GM18861 (cell line): ENCODE data around the gene FFAR1.

ENCODE experiments used
- ATAC-seq: cut with Tn5 transposase; IDR thresholded peaks from one replicate; pipeline ENCODE4 v1.9.1; 2021; ENCODE audit not compliant: unreplicated experiment

Gene FFAR1, protein sequence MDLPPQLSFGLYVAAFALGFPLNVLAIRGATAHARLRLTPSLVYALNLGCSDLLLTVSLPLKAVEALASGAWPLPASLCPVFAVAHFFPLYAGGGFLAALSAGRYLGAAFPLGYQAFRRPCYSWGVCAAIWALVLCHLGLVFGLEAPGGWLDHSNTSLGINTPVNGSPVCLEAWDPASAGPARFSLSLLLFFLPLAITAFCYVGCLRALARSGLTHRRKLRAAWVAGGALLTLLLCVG (N-terminal part only)

GRCh38 chr19:35347171-35347929 is at the start of gene FFAR1:
Gene FFAR1 (plus strand): TSS chr19:35347902. CDS start chr19:35351552, 3,650 bp downstream.
- peak; percentile 50 for ATAC-seq

- no peak for ATAC-seq
Observed at GRCh38 chr19:35297922-35298321, 49.8 kb upstream of the FFAR1 start.

GRCh38 chr19:35298561-35298972 is 49.1 kb upstream of the FFAR1 start:
- no peak for ATAC-seq

DNA sequence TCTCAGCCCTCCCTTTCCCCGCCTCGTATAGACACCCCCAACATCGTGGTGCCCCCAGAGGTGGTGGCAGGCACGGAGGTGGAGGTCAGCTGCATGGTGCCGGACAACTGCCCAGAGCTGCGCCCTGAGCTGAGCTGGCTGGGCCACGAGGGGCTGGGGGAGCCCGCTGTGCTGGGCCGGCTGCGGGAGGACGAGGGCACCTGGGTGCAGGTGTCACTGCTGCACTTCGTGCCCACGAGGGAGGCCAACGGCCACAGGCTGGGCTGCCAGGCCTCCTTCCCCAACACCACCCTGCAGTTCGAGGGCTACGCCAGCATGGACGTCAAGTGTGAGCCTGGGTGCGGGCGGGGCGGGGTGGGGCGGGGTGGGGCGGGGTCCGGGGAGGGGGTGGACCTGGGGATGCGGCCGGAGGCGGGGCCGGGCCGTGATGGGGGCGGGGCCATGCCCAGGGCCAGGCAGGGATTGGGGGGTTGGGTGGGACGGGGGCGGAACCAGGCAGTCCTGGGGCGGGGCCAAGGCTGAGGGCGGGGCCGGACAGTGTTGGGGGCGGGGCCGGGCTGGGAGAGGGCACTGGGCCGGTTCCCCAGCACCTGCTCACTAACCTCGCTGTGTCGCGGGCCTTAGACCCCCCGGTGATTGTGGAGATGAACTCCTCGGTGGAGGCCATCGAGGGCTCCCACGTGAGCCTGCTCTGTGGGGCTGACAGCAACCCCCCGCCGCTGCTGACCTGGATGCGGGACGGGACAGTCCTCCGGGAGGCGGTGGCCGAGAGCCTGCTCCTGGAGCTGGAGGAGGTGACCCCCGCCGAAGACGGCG is 48.0 kb upstream of the FFAR1 start:
- no peak for ATAC-seq

GRCh38 chr19:35300339-35300649 is 47.4 kb upstream of the FFAR1 start:
- no peak for ATAC-seq

GRCh38 chr19:35301961-35302360 is 45.7 kb upstream of the FFAR1 start:
- ATAC-seq: no peak

GRCh38 chr19:35302446-35302845 is 45.3 kb upstream of the FFAR1 start:
- no peak for ATAC-seq

- ATAC-seq: no peak
Observed at GRCh38 chr19:35303357-35303915, 44.3 kb upstream of the FFAR1 start.

- ATAC-seq: no peak
Observed at GRCh38 chr19:35304036-35304435, 43.7 kb upstream of the FFAR1 start.

- no peak for ATAC-seq
Observed at GRCh38 chr19:35305181-35305580, 42.5 kb upstream of the FFAR1 start.

GRCh38 chr19:35306473-35307246 is 41.0 kb upstream of the FFAR1 start:
- no peak for ATAC-seq

DNA sequence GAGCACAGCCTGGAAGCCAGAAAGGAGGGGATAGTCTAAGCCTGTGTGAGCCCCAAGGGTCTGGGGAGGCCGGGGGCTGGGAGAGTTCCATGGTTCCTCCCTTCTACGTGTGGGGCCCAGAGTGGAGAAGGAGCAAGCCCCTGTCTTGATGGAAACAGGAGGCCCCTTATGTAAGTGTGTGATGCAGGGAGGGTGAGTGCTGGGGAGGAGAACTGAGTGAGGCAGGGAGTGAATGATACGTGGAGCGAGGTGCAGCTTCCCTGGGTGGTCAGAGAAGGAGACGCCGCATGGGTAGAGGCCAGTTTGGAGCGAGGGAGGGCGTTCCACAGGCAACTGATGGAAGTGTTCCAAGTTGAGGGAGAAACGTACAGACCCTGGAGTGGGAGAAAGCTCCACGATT is 39.8 kb upstream of the FFAR1 start:
- no peak for ATAC-seq

DNA sequence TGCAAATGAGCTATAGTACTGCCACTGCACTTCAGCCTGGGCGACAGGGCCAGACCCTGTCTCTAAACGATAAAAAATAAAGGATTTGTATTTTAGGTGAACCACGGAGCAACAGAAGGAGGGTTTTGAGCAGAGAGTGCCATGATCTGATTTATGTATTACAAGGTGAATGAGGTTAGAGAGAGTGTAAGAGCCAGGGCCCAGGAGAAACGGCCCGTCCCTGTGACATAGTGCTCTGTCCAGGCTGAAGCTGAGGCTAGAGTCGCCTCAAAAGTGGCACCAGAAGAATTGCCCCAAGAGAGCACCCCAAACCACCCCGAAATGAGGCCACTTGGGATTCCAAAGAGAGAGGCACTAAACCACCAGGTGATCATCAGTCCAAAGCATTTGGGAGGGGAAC is 38.8 kb upstream of the FFAR1 start:
- no peak for ATAC-seq

- no peak for ATAC-seq
Observed at GRCh38 chr19:35309481-35310279, 38.0 kb upstream of the FFAR1 start.

- no peak for ATAC-seq
Observed at GRCh38 chr19:35310331-35310730, 37.4 kb upstream of the FFAR1 start.

GRCh38 chr19:35310811-35311465 is 36.8 kb upstream of the FFAR1 start:
- ATAC-seq: no peak

DNA sequence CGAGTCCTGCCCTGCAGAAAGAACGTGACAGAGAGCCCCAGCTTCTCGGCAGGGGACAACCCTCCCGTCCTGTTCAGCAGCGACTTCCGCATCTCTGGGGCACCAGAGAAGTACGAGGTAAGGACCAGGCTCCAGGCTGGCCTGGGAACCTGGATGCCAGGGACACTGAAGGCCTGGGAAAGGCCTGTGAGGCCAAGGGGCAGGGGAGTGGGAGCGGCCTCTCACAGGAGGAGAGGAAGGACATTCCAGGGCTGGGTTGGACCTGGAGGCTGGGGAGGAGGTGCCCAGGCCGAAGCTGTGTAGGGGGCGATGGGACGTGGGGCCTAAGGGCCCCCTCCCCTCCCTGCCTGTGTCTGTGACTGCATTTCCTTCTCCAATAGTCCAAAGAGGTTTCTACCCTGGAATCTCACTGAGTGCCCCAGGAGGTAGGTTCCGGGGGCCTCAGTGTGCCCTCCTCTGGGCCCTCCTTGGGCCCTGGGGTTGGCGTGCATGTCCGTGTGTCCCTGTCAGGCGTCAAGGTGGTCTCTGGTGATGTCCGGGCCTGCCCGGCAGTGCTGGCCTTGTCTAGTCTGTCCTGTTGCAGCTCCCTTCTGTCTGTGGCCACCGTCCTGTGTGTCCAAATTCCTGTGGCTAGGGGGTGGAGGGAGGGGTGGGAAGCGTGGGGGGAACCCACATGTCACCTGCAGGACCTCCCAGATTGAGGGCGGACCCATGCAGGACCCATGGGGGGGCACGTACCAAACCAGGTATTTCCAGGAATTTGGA is 35.6 kb upstream of the FFAR1 start:
- ATAC-seq: no peak

DNA sequence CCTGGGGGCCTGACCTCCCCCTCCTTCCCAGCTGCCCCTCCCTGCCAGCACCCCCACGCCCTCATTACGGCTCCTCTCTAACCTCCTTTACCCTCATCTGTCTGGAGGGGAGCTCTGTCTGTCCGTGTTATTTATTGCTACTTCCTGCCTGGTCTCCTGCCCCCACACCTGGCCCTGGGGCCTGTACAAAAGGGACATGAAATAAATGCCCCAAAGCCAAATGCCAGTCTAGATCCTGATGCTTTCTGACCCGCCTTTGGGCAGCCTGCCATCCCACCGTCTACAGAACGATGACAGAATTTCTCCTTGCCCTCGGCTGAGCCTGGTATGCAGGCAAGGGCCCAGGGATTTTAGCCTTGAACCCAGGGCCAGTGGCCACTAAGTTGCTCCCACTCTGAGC is 34.1 kb upstream of the FFAR1 start:
- ATAC-seq: no peak

DNA sequence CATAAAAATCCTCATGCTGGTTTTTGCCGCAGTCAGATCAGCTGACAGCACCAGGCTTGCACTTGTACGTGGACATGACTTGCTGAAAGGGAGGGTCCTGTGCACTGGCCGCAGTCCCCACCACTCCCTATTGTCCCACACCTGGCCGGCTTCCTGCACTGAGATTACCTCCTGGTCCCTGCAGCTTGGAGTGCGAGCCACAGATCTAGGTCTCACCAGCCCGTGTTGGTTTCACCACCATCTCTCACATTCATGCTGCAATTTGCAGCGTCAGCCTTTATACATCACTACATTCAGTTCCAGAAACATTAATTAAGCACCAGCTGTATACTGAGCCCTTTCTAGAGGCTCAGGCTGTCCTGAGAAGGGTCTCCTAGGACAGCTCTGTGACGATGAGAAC is 33.7 kb upstream of the FFAR1 start:
- ATAC-seq: no peak
